ENCODE results near the gene RAB29.
A peak's percentile ranks its signal among the peaks of the same experiment; 100 is the strongest.

GRCh38 chr1:205791568-205792180 is 16.4 kb upstream of the RAB29 start:
- no peak for TF ChIP-seq ZNF425 (CRISPR knock-in tag; conservative IDR thresholded peaks at IDR 0.05)
- TF ChIP-seq AFF4 (CRISPR knock-in tag; IDR thresholded peaks at IDR 0.05; ENCODE audit: borderline replicate concordance): no peak
- no peak for TF ChIP-seq NR3C1 (CRISPR knock-in tag; conservative IDR thresholded peaks at IDR 0.05; ENCODE audit: low read depth)
- TF ChIP-seq CTCF (IDR thresholded peaks at IDR 0.05): peak; percentile 73
- no peak for TF ChIP-seq USF2 (CRISPR knock-in tag; IDR thresholded peaks at IDR 0.05)
- no peak for TF ChIP-seq NFYB (CRISPR knock-in tag; conservative IDR thresholded peaks at IDR 0.05; ENCODE audit: low read depth)
- no peak for TF ChIP-seq ZNF281 (CRISPR knock-in tag; IDR thresholded peaks at IDR 0.05)
- TF ChIP-seq ETV6 (CRISPR knock-in tag; IDR thresholded peaks at IDR 0.05): no peak
- no peak for TF ChIP-seq NR2C2 (CRISPR knock-in tag; IDR thresholded peaks at IDR 0.05)
- no peak for TF ChIP-seq TCF7 (CRISPR knock-in tag; IDR thresholded peaks at IDR 0.05; ENCODE audit: low read depth)
- TF ChIP-seq RORB (CRISPR knock-in tag; IDR thresholded peaks at IDR 0.05): no peak

All from WTC11 (cell line).